ENCODE results near the gene AIMP1.

The AIMP1 gene

GRCh38 chr4:106316773-106317409, 541 bp downstream of the AIMP1 start:
- no peaks in the 10 kb centered on the region for H3K9me3 ChIP-seq (replicated peaks in 1 of 2; ENCODE audit: control insufficient read depth in 2 of 2, insufficient read depth in 1 of 2, low read depth in 1 of 2, low read length in 2 of 2)
- no peak overlapping the region for H3K4ac ChIP-seq (ENCODE audit: low read length)
- no CpG with 5 or more reads among the region's 13 CpGs for WGBS, 2 donors (ENCODE audit: extremely low coverage in 2 of 2, insufficient read length in 2 of 2, insufficient replicate concordance in 1 of 2)

GRCh38 chr4:106317815-106318214, 1.5 kb downstream of the AIMP1 start:
- no CpG with 5 or more reads among the region's 1 CpG for WGBS, 2 donors (ENCODE audit: extremely low coverage in 2 of 2, insufficient read length in 2 of 2, insufficient replicate concordance in 1 of 2)
- Histone ChIP-seq H3K4me3 (ENCODE audit: low read length in 2 of 2) (peak overlapping the region in 1 of 2 donors; percentile 82), H3K27ac (replicated peaks; ENCODE audit: low read length) (no peak overlapping the region), H4K8ac (ENCODE audit: low read depth, low read length) (no peak overlapping the region), H2BK15ac (ENCODE audit: low read length) (no peak overlapping the region), H3K4me1 (ENCODE audit: control insufficient read depth in 2 of 2, insufficient read depth in 1 of 2, low read depth in 1 of 2, low read length in 2 of 2) (peaks cover 4 to 6% of the 10 kb centered on the region in 2 donors), H3K23ac (ENCODE audit: low read depth, low read length, poor library complexity) (no peak overlapping the region), H2BK120ac (ENCODE audit: low read depth, low read length) (no peak overlapping the region), H3K36me3 (replicated peaks in 1 of 2; ENCODE audit: control insufficient read depth in 2 of 2, insufficient read depth in 2 of 2, low read length in 2 of 2) (peaks cover 0 to 10% of the 10 kb centered on the region in 2 donors), H3K14ac (ENCODE audit: low read length) (no peak overlapping the region), H2BK12ac (ENCODE audit: low read length) (no peak overlapping the region), H3K18ac (ENCODE audit: low read length) (no peak overlapping the region), H2AFZ (ENCODE audit: low read length) (peak overlapping the region; percentile 90), H3K79me1 (ENCODE audit: low read depth, low read length) (peaks cover 4% of the 10 kb centered on the region), H3K27me3 (ENCODE audit: control insufficient read depth in 3 of 3, insufficient read depth in 3 of 3, low read depth in 1 of 3, low read length in 3 of 3) (no peaks in the 10 kb centered on the region), H2AK5ac (ENCODE audit: low read depth, low read length) (no peak overlapping the region), H2BK5ac (ENCODE audit: low read length) (no peak overlapping the region), H4K91ac (ENCODE audit: low read depth, low read length, poor library complexity) (no peak overlapping the region), H3K4ac (ENCODE audit: low read length) (no peak overlapping the region), H3K9ac (ENCODE audit: low read depth, low read length, poor library complexity) (no peak overlapping the region), H3K9me3 (replicated peaks in 1 of 2; ENCODE audit: control insufficient read depth in 2 of 2, insufficient read depth in 1 of 2, low read depth in 1 of 2, low read length in 2 of 2) (no peaks in the 10 kb centered on the region), H3K4me2 (ENCODE audit: insufficient read depth, low read length, poor library complexity, severe bottlenecking) (no peak overlapping the region)
- DNase-seq (ENCODE audit: low spot score) = no peak

More at GRCh38 chr4:106316773-106317409, 541 bp downstream of the AIMP1 start:
- H2BK5ac ChIP-seq (ENCODE audit: low read length) = no peak overlapping the region
- no peak for DNase-seq (ENCODE audit: low spot score)
- H4K8ac ChIP-seq (ENCODE audit: low read depth, low read length) = no peak overlapping the region
- H4K91ac ChIP-seq (ENCODE audit: low read depth, low read length, poor library complexity) = peak overlapping the region; percentile 28
- no peak overlapping the region for H2BK120ac ChIP-seq (ENCODE audit: low read depth, low read length)
- H2BK15ac ChIP-seq (ENCODE audit: low read length) = no peak overlapping the region
- peak overlapping the region; percentile 82 to 91 for H3K4me3 ChIP-seq (ENCODE audit: low read length in 2 of 2)
- peaks cover 0 to 15% of the 10 kb centered on the region in 2 donors for H3K36me3 ChIP-seq (replicated peaks in 1 of 2; ENCODE audit: control insufficient read depth in 2 of 2, insufficient read depth in 2 of 2, low read length in 2 of 2)
- peak overlapping the region; percentile 84 for H3K18ac ChIP-seq (ENCODE audit: low read length)
- H2BK12ac ChIP-seq (ENCODE audit: low read length) = no peak overlapping the region
- H3K4me2 ChIP-seq (ENCODE audit: insufficient read depth, low read length, poor library complexity, severe bottlenecking) = peak overlapping the region; percentile 62
- H3K4me1 ChIP-seq (ENCODE audit: control insufficient read depth in 2 of 2, insufficient read depth in 1 of 2, low read depth in 1 of 2, low read length in 2 of 2) = peaks cover 4 to 6% of the 10 kb centered on the region in 2 donors
- no peak overlapping the region for H3K9ac ChIP-seq (ENCODE audit: low read depth, low read length, poor library complexity)
- H3K27me3 ChIP-seq (ENCODE audit: control insufficient read depth in 3 of 3, insufficient read depth in 3 of 3, low read depth in 1 of 3, low read length in 3 of 3) = no peaks in the 10 kb centered on the region
- peak overlapping the region; percentile 71 for H3K27ac ChIP-seq (replicated peaks; ENCODE audit: low read length)
- H2AK5ac ChIP-seq (ENCODE audit: low read depth, low read length) = no peak overlapping the region
- peak overlapping the region; percentile 90 for H2AFZ ChIP-seq (ENCODE audit: low read length)
- no peak overlapping the region for H3K14ac ChIP-seq (ENCODE audit: low read length)
- no peak overlapping the region for H3K23ac ChIP-seq (ENCODE audit: low read depth, low read length, poor library complexity)
- H3K79me1 ChIP-seq (ENCODE audit: low read depth, low read length) = peaks cover 4% of the 10 kb centered on the region

- Histone ChIP-seq H3K14ac (ENCODE audit: low read length) (no peak overlapping the region), H3K9ac (ENCODE audit: low read depth, low read length, poor library complexity) (no peak overlapping the region), H2BK5ac (ENCODE audit: low read length) (no peak overlapping the region), H3K4me3 (ENCODE audit: low read length in 2 of 2) (no peak overlapping the region), H3K79me1 (ENCODE audit: low read depth, low read length) (peaks cover 4% of the 10 kb centered on the region), H2BK12ac (ENCODE audit: low read length) (no peak overlapping the region), H3K4me2 (ENCODE audit: insufficient read depth, low read length, poor library complexity, severe bottlenecking) (no peak overlapping the region), H2BK120ac (ENCODE audit: low read depth, low read length) (no peak overlapping the region), H2AK5ac (ENCODE audit: low read depth, low read length) (no peak overlapping the region), H3K27ac (replicated peaks; ENCODE audit: low read length) (no peak overlapping the region), H3K9me3 (replicated peaks in 1 of 2; ENCODE audit: control insufficient read depth in 2 of 2, insufficient read depth in 1 of 2, low read depth in 1 of 2, low read length in 2 of 2) (no peaks in the 10 kb centered on the region), H4K8ac (ENCODE audit: low read depth, low read length) (no peak overlapping the region), H2BK15ac (ENCODE audit: low read length) (no peak overlapping the region), H2AFZ (ENCODE audit: low read length) (no peak overlapping the region), H3K23ac (ENCODE audit: low read depth, low read length, poor library complexity) (no peak overlapping the region), H3K18ac (ENCODE audit: low read length) (no peak overlapping the region), H3K4ac (ENCODE audit: low read length) (no peak overlapping the region), H3K27me3 (ENCODE audit: control insufficient read depth in 3 of 3, insufficient read depth in 3 of 3, low read depth in 1 of 3, low read length in 3 of 3) (no peaks in the 10 kb centered on the region), H4K91ac (ENCODE audit: low read depth, low read length, poor library complexity) (no peak overlapping the region), H3K4me1 (ENCODE audit: control insufficient read depth in 2 of 2, insufficient read depth in 1 of 2, low read depth in 1 of 2, low read length in 2 of 2) (peaks cover 4 to 6% of the 10 kb centered on the region in 2 donors), H3K36me3 (replicated peaks in 1 of 2; ENCODE audit: control insufficient read depth in 2 of 2, insufficient read depth in 2 of 2, low read length in 2 of 2) (peaks cover 0 to 3% of the 10 kb centered on the region in 2 donors)
- no peak for DNase-seq (ENCODE audit: low spot score)
Observed at GRCh38 chr4:106318511-106318910, 2.2 kb downstream of the AIMP1 start.

GRCh38 chr4:106320235-106320634, 3.9 kb downstream of the AIMP1 start:
- H3K14ac ChIP-seq (ENCODE audit: low read length) = no peak overlapping the region

More at GRCh38 chr4:106320235-106320634, 3.9 kb downstream of the AIMP1 start:
- Histone ChIP-seq H3K36me3 (replicated peaks in 1 of 2; ENCODE audit: control insufficient read depth in 2 of 2, insufficient read depth in 2 of 2, low read length in 2 of 2) (peaks cover 0 to 11% of the 10 kb centered on the region in 2 donors), H3K18ac (ENCODE audit: low read length) (no peak overlapping the region), H3K79me1 (ENCODE audit: low read depth, low read length) (peaks cover 4% of the 10 kb centered on the region), H2AK5ac (ENCODE audit: low read depth, low read length) (no peak overlapping the region), H2BK12ac (ENCODE audit: low read length) (no peak overlapping the region), H2AFZ (ENCODE audit: low read length) (no peak overlapping the region), H3K27ac (replicated peaks; ENCODE audit: low read length) (no peak overlapping the region), H3K9ac (ENCODE audit: low read depth, low read length, poor library complexity) (no peak overlapping the region), H2BK5ac (ENCODE audit: low read length) (no peak overlapping the region), H3K4me2 (ENCODE audit: insufficient read depth, low read length, poor library complexity, severe bottlenecking) (no peak overlapping the region), H3K9me3 (replicated peaks in 1 of 2; ENCODE audit: control insufficient read depth in 2 of 2, insufficient read depth in 1 of 2, low read depth in 1 of 2, low read length in 2 of 2) (no peaks in the 10 kb centered on the region), H3K4me1 (ENCODE audit: control insufficient read depth in 2 of 2, insufficient read depth in 1 of 2, low read depth in 1 of 2, low read length in 2 of 2) (peaks cover 2 to 3% of the 10 kb centered on the region in 2 donors), H3K27me3 (ENCODE audit: control insufficient read depth in 3 of 3, insufficient read depth in 3 of 3, low read depth in 1 of 3, low read length in 3 of 3) (no peaks in the 10 kb centered on the region), H3K23ac (ENCODE audit: low read depth, low read length, poor library complexity) (no peak overlapping the region), H2BK120ac (ENCODE audit: low read depth, low read length) (no peak overlapping the region), H2BK15ac (ENCODE audit: low read length) (no peak overlapping the region), H3K4ac (ENCODE audit: low read length) (no peak overlapping the region), H3K4me3 (ENCODE audit: low read length in 2 of 2) (no peak overlapping the region), H4K8ac (ENCODE audit: low read depth, low read length) (no peak overlapping the region), H4K91ac (ENCODE audit: low read depth, low read length, poor library complexity) (no peak overlapping the region)
- no peak for DNase-seq (ENCODE audit: low spot score)
- WGBS, 2 donors (ENCODE audit: extremely low coverage in 2 of 2, insufficient read length in 2 of 2, insufficient replicate concordance in 1 of 2) = no CpG with 5 or more reads among the region's 1 CpG
